NCI-H1694 treated with DMSO at 0.1 percent for 48 hours (cell line): ENCODE measurements around the gene HDAC4.

Experiments
- DNase-seq: peaks from one replicate; lab custom pipeline; 2025; lab: John Stamatoyannopoulos, UW

HDAC4 gene

GRCh38 chr2:239022437-239023260 is 378.2 kb downstream of the HDAC4 start:
- no peak for DNase-seq

- no peak for DNase-seq
These were observed 379.0 kb downstream of the HDAC4 start for GRCh38 chr2:239021651-239022436.

- no peak for DNase-seq
These were observed 379.6 kb downstream of the HDAC4 start for GRCh38 chr2:239021224-239021623.

GRCh38 chr2:239020541-239021041 is 380.2 kb downstream of the HDAC4 start:
- no peak for DNase-seq

- DNase-seq, result no peak
These were observed 381.6 kb downstream of the HDAC4 start for GRCh38 chr2:239019183-239019581.

- no peak for DNase-seq
These were observed 382.3 kb downstream of the HDAC4 start for GRCh38 chr2:239018271-239019182.

GRCh38 chr2:239017491-239018098 is 383.2 kb downstream of the HDAC4 start:
- no peak for DNase-seq

- DNase-seq, result no peak
These were observed 384.7 kb downstream of the HDAC4 start for GRCh38 chr2:239015901-239016675.

- DNase-seq, result no peak
These were observed 385.5 kb downstream of the HDAC4 start for GRCh38 chr2:239015218-239015900.

GRCh38 chr2:239014458-239015217 is 386.2 kb downstream of the HDAC4 start:
- DNase-seq, result no peak

GRCh38 chr2:239013678-239013976 is 387.2 kb downstream of the HDAC4 start:
- no peak for DNase-seq

- no peak for DNase-seq
These were observed 387.7 kb downstream of the HDAC4 start for GRCh38 chr2:239012936-239013677.

GRCh38 chr2:239012228-239012627 is 388.6 kb downstream of the HDAC4 start:
- no peak for DNase-seq

GRCh38 chr2:239009589-239009961 is 391.2 kb downstream of the HDAC4 start:
- DNase-seq, result no peak

- no peak for DNase-seq
These were observed 391.9 kb downstream of the HDAC4 start for GRCh38 chr2:239008677-239009588.

GRCh38 chr2:239008004-239008403 is 392.8 kb downstream of the HDAC4 start:
- DNase-seq, result no peak

GRCh38 chr2:239006622-239007285 is 394.1 kb downstream of the HDAC4 start:
- DNase-seq, result no peak
